ENCODE results near the gene SPATS2. TPM values are rescaled to one million over a fixed set of nuclear protein-coding genes. Genes with fewer than 3 reads are reported as not detected.
"Not testable (repeated sequence)": the region's sequence is repeated elsewhere in the genome, so short reads cannot be mapped to it uniquely, and the experiment has no call there.

The SPATS2 gene
- total and polyA plus RNA-seq, 7 donors = 6.9 to 32.1 (median 11.7) TPM

DNA sequence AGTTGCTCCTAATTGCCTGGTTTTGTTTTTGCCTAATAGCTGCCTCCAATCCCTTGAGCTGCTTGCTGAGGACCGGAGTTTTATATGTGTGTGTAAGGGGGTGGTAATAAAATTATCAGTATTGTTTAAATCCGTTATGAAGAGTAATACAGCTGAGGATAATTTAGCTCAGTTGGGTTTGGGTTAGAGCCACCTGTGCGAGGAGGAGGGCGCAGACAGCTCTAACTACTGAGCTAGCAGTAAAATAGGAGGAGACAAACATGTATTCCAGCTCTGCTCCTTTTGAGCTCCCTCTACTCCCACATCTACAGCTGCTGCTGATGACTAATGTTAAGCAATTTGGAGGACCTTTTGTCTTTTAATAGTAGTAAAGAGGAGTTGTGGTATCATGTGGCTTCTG, 61.5 kb downstream of the SPATS2 start:
- Histone ChIP-seq H3K4me3 (no peak overlapping the region), H3K36me3 (no peaks in the 10 kb centered on the region), H3K27ac (no peak overlapping the region), H3K4me1 (peaks cover 0 to 7% (median 0%) of the 10 kb centered on the region in 4 donors), H3K9me3 (no peaks in the 10 kb centered on the region), H3K27me3 (no peaks in the 10 kb centered on the region)
- no peak for TF ChIP-seq POLR2AphosphoS5 (IDR thresholded peaks at IDR 0.05)
- TF ChIP-seq, protein P1, sequence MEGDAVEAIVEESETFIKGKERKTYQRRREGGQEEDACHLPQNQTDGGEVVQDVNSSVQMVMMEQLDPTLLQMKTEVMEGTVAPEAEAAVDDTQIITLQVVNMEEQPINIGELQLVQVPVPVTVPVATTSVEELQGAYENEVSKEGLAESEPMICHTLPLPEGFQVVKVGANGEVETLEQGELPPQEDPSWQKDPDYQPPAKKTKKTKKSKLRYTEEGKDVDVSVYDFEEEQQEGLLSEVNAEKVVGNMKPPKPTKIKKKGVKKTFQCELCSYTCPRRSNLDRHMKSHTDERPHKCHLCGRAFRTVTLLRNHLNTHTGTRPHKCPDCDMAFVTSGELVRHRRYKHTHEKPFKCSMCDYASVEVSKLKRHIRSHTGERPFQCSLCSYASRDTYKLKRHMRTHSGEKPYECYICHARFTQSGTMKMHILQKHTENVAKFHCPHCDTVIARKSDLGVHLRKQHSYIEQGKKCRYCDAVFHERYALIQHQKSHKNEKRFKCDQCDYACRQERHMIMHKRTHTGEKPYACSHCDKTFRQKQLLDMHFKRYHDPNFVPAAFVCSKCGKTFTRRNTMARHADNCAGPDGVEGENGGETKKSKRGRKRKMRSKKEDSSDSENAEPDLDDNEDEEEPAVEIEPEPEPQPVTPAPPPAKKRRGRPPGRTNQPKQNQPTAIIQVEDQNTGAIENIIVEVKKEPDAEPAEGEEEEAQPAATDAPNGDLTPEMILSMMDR (IDR thresholded peaks at IDR 0.05) = no peak
- no peak for TF ChIP-seq EP300 (IDR thresholded peaks at IDR 0.05)
- no peak for TF ChIP-seq POLR2A (IDR thresholded peaks at IDR 0.05)
- no peak for DNase-seq
- intact Hi-C loops (cut with DNase I) = no loop called here
- WGBS, 2 donors = 30 to 61% methylated on average over 4 of the region's 4 CpGs

DNA sequence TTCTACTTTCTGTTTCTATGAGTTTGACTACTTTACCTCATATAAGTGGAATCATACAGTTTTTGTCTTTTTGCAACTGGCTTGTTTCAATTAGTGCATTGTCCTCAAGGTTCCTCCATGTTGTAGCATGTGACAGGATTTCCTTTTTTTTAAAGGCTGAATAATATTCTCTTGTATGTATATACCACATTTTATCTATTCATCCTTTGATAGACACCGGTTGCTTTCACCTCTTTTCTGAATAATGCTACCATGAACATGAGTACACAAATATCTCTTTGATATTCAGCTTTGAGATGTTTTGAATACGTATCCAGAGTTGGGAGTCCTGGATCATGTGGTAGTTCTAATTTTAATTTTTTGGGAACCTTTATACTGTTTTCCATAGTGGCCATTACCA, 65.4 kb downstream of the SPATS2 start:
- DNase-seq = no peak
- 92 to 97% methylated on average over 2 of the region's 2 CpGs for WGBS, 2 donors
- Histone ChIP-seq H3K4me3 (no peak overlapping the region), H3K4me1 (peaks cover 0 to 7% (median 0%) of the 10 kb centered on the region in 4 donors), H3K9me3 (no peaks in the 10 kb centered on the region), H3K27ac (no peak overlapping the region), H3K36me3 (no peaks in the 10 kb centered on the region), H3K27me3 (no peaks in the 10 kb centered on the region)
- TF ChIP-seq, protein P1 (IDR thresholded peaks at IDR 0.05) = no peak
- TF ChIP-seq POLR2A (IDR thresholded peaks at IDR 0.05) (no peak), EP300 (IDR thresholded peaks at IDR 0.05) (no peak), POLR2AphosphoS5 (IDR thresholded peaks at IDR 0.05) (no peak)
- intact Hi-C loops (cut with DNase I) = no loop called here

DNA sequence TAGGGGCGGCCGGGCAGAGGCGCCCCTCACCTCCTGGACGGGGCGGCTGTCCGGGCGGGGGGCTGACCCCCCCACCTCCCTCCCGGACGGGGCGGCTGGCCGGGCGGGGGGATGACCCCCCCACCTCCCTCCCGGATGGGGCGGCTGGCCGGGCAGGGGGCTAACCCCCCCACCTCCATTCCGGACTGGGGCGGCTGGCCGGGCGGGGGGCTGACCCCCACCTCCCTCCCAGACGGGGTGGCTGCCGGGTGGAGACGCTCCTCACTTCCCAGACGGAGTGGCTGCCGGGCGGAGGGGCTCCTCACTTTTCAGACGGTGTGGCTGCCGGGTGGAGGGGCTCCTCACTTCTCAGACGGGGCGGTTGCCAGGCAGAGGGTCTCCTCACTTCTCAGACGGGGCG, 69.5 kb downstream of the SPATS2 start:
- intact Hi-C loops (cut with DNase I); H3K36me3 ChIP-seq; H3K27me3 ChIP-seq; H3K4me3 ChIP-seq; H3K27ac ChIP-seq; DNase-seq; H3K4me1 ChIP-seq; H3K9me3 ChIP-seq: not testable (repeated sequence)
- WGBS, 2 donors = 96% methylated on average over 30 of the region's 31 CpGs

DNA sequence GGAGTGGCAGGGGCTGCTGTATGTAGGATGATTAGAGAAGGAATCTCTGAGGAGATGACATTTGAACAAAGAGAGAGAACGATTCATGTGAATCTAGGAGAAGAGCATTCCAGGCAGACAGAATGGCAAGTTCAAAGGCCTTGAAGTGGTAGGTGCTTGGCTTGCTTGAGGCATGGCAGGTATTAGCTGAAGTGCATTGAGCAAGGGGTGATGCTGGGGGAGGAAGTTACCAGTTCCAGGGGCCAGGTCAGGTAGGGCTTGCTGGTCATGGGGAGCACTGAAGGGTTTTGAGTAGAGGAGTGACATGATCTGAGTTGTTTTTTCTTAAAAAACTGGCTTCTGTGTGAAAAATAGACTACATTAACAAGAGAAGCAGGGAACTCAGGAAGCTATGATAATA, 71.8 kb downstream of the SPATS2 start:
- Histone ChIP-seq H3K27me3 (no peaks in the 10 kb centered on the region), H3K36me3 (no peaks in the 10 kb centered on the region), H3K9me3 (no peaks in the 10 kb centered on the region), H3K4me3 (no peak overlapping the region), H3K27ac (no peak overlapping the region), H3K4me1 (no peaks in the 10 kb centered on the region)
- intact Hi-C loops (cut with DNase I) = no loop called here
- DNase-seq = no peak
- 85 to 96% methylated on average over 1 of the region's 1 CpG for WGBS, 2 donors
- TF ChIP-seq POLR2A (IDR thresholded peaks at IDR 0.05) (no peak), POLR2AphosphoS5 (IDR thresholded peaks at IDR 0.05) (no peak), EP300 (IDR thresholded peaks at IDR 0.05) (no peak)
- TF ChIP-seq, protein P1 (IDR thresholded peaks at IDR 0.05) = no peak

DNA sequence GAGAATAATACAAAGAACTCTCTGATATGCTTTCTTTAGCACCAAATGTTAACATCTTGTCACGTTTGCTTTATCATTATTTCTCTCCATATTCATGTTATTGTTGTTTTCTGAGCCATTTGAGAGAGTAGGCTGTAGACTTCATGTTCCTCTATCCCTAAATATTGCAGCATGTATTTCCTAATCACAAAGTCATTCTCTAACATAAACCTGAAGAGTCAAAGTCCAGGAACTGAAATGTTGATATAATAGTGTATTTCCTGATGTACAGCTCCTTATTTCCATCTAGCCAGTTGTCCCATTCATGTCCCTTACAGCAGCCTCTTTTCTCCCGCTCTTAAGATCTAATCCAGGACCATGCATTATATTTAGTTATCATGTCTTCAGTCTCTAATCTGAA, 72.8 kb downstream of the SPATS2 start:
- Histone ChIP-seq H3K27ac (no peak overlapping the region), H3K4me1 (no peaks in the 10 kb centered on the region), H3K36me3 (no peaks in the 10 kb centered on the region), H3K4me3 (no peak overlapping the region), H3K9me3 (no peaks in the 10 kb centered on the region), H3K27me3 (no peaks in the 10 kb centered on the region)
- TF ChIP-seq POLR2AphosphoS5 (IDR thresholded peaks at IDR 0.05) (no peak), EP300 (IDR thresholded peaks at IDR 0.05) (no peak), POLR2A (IDR thresholded peaks at IDR 0.05) (no peak)
- TF ChIP-seq, protein P1 (IDR thresholded peaks at IDR 0.05) = no peak
- no peak for DNase-seq
- WGBS, 2 donors = 26 to 48% methylated on average over 2 of the region's 2 CpGs
- intact Hi-C loops (cut with DNase I) = no loop called here

Data from sigmoid colon (tissue), 7 donors.